ENCODE data around the gene AADAC. TPM values are rescaled to one million over a fixed set of nuclear protein-coding genes. Genes with fewer than 3 reads are reported as not detected.
"Not testable (repeated sequence)": the region's sequence is repeated elsewhere in the genome, so short reads cannot be mapped to it uniquely, and the experiment has no call there.

Gene AADAC
- total RNA-seq, 2 experiments from 2014 or later = not detected

- Mint-ChIP-seq H3K4me3 (no peak overlapping the region), H3K27me3 (no peaks in the 10 kb centered on the region), H3K36me3 (no peaks in the 10 kb centered on the region), H3K27ac (no peak overlapping the region), H3K4me1 (ENCODE audit: low read depth) (peaks cover 4% of the 10 kb centered on the region), H3K9me3 (no peaks in the 10 kb centered on the region)
- ChIA-PET CTCF (no interaction called here), POLR2A (no interaction called here)
- intact Hi-C loops (cut with micrococcal nuclease) = no loop called here
- DNase-seq = no peak
These were observed 52.9 kb downstream of the AADAC start for GRCh38 chr3:151866711-151867410.

- Mint-ChIP-seq H3K36me3 (no peaks in the 10 kb centered on the region), H3K9me3 (no peaks in the 10 kb centered on the region), H3K4me1 (ENCODE audit: low read depth) (peaks cover 4% of the 10 kb centered on the region), H3K4me3 (no peak overlapping the region), H3K27me3 (no peaks in the 10 kb centered on the region), H3K27ac (no peak overlapping the region)
- ChIA-PET CTCF (no interaction called here), POLR2A (no interaction called here)
- intact Hi-C loops (cut with micrococcal nuclease) = no loop called here
- DNase-seq = no peak
These were observed 53.8 kb downstream of the AADAC start for GRCh38 chr3:151867666-151868065.

DNA sequence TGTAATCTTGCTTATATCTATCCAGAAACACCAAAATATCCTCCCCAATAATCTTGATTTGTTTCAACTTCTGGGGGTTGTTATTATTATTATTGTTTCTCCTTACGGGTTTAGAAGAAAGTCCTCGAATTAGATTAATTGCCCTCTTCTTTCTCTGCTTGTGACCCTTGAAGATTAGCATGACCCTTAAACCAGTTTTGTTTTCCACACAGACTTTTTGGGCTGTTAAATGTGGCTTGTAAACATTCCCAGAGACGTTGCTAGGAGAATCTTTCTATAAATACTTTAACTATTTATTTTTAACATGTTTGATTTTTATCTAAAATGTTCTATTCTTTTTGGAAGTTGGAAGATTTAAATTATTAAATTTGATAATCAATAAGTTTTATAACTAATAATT lies 55.3 kb downstream of the AADAC start:
- no peak overlapping the region for H3K4me3 Mint-ChIP-seq
- H3K36me3 Mint-ChIP-seq = no peaks in the 10 kb centered on the region
- no peak overlapping the region for H3K27ac Mint-ChIP-seq
- POLR2A ChIA-PET = no interaction called here
- DNase-seq = no peak
- intact Hi-C loops (cut with micrococcal nuclease) = no loop called here
- CTCF ChIA-PET = no interaction called here
- no peaks in the 10 kb centered on the region for H3K9me3 Mint-ChIP-seq
- H3K4me1 Mint-ChIP-seq (ENCODE audit: low read depth) = peaks cover 4% of the 10 kb centered on the region
- no peaks in the 10 kb centered on the region for H3K27me3 Mint-ChIP-seq

GRCh38 chr3:151871639-151872468 lies 57.9 kb downstream of the AADAC start:
- Mint-ChIP-seq H3K27me3 (no peaks in the 10 kb centered on the region), H3K36me3 (no peaks in the 10 kb centered on the region), H3K9me3 (no peaks in the 10 kb centered on the region), H3K27ac (no peak overlapping the region), H3K4me1 (ENCODE audit: low read depth) (peaks cover 4% of the 10 kb centered on the region), H3K4me3 (no peak overlapping the region)
- ChIA-PET POLR2A (no interaction called here), CTCF (no interaction called here)
- DNase-seq = no peak
- intact Hi-C loops (cut with micrococcal nuclease) = no loop called here

GRCh38 chr3:151873398-151873797 lies 59.5 kb downstream of the AADAC start, which contains the start of gene SUCNR1:
TSS of gene SUCNR1 (plus strand) at chr3:151873643. CDS start at chr3:151879893, 6,250 bp downstream.
- intact Hi-C loops (cut with micrococcal nuclease) = no loop called here
- CTCF ChIA-PET = no interaction called here
- H3K36me3 Mint-ChIP-seq = no peaks in the 10 kb centered on the region
- no peak for DNase-seq
- H3K9me3 Mint-ChIP-seq = no peaks in the 10 kb centered on the region
- POLR2A ChIA-PET = no interaction called here
- no peak within 1 kb of the TSS for H3K27ac Mint-ChIP-seq
- H3K4me1 Mint-ChIP-seq (ENCODE audit: low read depth) = peaks cover 4% of the 10 kb centered on the region
- no peak within 1 kb of the TSS for H3K4me3 Mint-ChIP-seq
- H3K27me3 Mint-ChIP-seq = no peaks in the 10 kb centered on the region

DNA sequence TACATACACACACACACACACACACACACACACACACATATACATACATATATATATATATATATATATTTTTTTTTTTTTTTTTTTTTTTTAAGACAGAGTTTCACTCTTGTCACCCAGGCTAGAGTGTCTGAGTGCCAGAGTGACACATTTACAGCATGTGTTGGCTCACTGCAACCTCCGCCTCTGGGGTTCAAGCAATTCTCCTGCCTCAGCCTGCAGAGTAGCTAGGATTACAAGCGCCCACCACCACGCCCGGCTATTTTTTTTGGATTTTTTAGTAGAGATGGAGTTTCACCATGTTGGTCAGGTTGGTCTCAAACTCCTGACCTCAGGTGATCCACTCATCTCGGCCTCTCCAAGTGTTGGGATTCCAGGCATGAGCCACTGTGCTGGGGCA lies 60.2 kb downstream of the AADAC start:
- intact Hi-C loops (cut with micrococcal nuclease); H3K27me3 Mint-ChIP-seq; H3K9me3 Mint-ChIP-seq; H3K4me1 Mint-ChIP-seq (ENCODE audit: low read depth); CTCF ChIA-PET; POLR2A ChIA-PET; H3K36me3 Mint-ChIP-seq; DNase-seq; H3K4me3 Mint-ChIP-seq; H3K27ac Mint-ChIP-seq: not testable (repeated sequence)

DNA sequence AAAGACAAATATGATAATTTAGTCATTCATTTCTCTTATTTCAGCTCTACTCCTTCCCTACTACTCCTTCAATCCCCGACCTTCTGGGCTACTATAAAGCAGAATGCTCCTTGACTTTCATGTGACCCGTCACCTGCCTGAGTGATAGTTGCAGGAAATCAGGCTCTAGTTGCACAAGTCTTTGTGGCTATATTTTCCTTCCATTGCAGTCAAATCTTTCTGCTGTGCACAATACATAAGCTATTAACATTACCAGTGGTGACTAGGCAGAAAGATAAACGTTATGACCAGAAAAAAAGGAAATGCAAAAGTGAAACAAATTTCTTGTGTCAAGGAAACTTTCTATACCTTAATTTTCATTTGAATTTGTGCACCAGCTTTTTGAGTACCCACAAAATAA lies 61.8 kb downstream of the AADAC start:
- Mint-ChIP-seq H3K9me3 (no peaks in the 10 kb centered on the region), H3K36me3 (no peaks in the 10 kb centered on the region), H3K4me3 (no peak overlapping the region), H3K27ac (no peak overlapping the region), H3K27me3 (no peaks in the 10 kb centered on the region), H3K4me1 (ENCODE audit: low read depth) (peaks cover 8% of the 10 kb centered on the region)
- DNase-seq = no peak
- CTCF ChIA-PET = interaction anchor here (1.3 kb wide), 1 partner anchor 37 kb away, joined by 3 read pairs; no protein-coding TSS in a partner anchor
- intact Hi-C loops (cut with micrococcal nuclease) = no loop called here
- POLR2A ChIA-PET = no interaction called here

GRCh38 chr3:151877269-151877668 lies 63.4 kb downstream of the AADAC start:
- POLR2A ChIA-PET = no interaction called here
- DNase-seq = no peak
- no peak overlapping the region for H3K27ac Mint-ChIP-seq
- H3K9me3 Mint-ChIP-seq = no peaks in the 10 kb centered on the region
- CTCF ChIA-PET = no interaction called here
- H3K4me1 Mint-ChIP-seq (ENCODE audit: low read depth) = peaks cover 4% of the 10 kb centered on the region
- no peaks in the 10 kb centered on the region for H3K36me3 Mint-ChIP-seq
- no peak overlapping the region for H3K4me3 Mint-ChIP-seq
- intact Hi-C loops (cut with micrococcal nuclease) = no loop called here
- peaks cover 3% of the 10 kb centered on the region for H3K27me3 Mint-ChIP-seq

Other genes starting within 250 kb of the AADAC start
- not detected for gene AADACL2, start 80.2 kb upstream of the AADAC start, total RNA-seq
- gene SUCNR1, start 59.5 kb downstream of the AADAC start, total RNA-seq = not detected

All from activated CD4-positive, alpha-beta memory T cell treated with anti-CD3 and anti-CD28 coated beads for 36 hours (primary cell).